ENCODE data around the gene MRPL44. TPM values are rescaled to one million over a fixed set of nuclear protein-coding genes. Genes with fewer than 3 reads are reported as not detected.

MRPL44 gene
- total and polyA plus RNA-seq, 2 of the 13 experiments (the other 11 are each of a cell fraction or from before 2014, with no cell fraction given): 38.4 to 78.0 TPM

DNA sequence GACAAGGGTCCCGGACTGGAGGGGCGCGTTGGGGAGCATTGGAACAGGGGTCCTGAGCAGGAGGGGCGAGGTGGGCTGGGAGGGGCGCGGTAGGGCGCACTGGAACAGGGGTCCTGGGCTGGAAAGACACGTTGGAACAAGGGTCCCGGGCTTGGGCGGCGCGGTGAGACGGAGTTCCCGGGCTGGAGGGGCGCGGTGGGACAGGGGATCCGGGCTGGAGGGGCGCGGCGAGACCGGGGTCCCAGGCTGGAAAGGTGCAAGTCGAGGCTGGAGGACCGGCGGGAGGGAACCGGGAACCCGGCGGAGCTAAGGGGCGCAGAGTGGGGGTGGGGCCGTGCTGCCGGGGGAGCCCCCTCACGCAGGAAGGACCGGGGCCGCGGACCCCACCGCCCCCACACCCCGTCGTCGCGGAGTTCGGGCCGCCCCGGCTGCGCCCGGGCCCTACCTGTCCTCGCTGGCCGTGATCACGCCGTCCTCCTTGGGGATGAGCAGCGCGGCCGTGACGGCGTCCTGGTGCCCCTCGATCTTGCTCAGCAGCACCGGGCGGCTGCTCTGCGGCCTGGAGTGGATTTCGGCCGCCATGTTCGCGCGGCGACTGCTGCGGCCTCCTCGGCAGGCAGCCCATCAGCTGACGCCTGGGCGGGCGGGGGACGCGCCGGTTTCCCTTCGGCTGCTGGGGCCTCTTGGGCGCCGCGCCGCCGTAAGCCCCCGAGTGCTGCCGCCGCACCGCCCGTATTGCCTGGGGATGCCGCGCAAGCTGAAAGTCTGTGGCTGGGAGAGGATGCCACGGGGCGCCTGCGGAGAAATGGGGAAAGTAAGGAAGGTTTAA, 12.3 kb upstream of the MRPL44 start, which contains the start of gene WDFY1 (continued):
- TF ChIP-seq, protein P1, sequence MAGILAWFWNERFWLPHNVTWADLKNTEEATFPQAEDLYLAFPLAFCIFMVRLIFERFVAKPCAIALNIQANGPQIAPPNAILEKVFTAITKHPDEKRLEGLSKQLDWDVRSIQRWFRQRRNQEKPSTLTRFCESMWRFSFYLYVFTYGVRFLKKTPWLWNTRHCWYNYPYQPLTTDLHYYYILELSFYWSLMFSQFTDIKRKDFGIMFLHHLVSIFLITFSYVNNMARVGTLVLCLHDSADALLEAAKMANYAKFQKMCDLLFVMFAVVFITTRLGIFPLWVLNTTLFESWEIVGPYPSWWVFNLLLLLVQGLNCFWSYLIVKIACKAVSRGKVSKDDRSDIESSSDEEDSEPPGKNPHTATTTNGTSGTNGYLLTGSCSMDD (CRISPR knock-in tag; IDR thresholded peaks at IDR 0.05): no peak
- no peak for TF ChIP-seq ZNF101 (CRISPR knock-in tag; IDR thresholded peaks at IDR 0.05; ENCODE audit: borderline replicate concordance, low read depth)
- TF ChIP-seq CREB1 (IDR thresholded peaks at IDR 0.05): no peak
- no peak for TF ChIP-seq CREB1 (CRISPR knock-in tag; IDR thresholded peaks at IDR 0.05)
- TF ChIP-seq ZNF7 (CRISPR knock-in tag; IDR thresholded peaks at IDR 0.05): no peak
- TF ChIP-seq, protein P2, sequence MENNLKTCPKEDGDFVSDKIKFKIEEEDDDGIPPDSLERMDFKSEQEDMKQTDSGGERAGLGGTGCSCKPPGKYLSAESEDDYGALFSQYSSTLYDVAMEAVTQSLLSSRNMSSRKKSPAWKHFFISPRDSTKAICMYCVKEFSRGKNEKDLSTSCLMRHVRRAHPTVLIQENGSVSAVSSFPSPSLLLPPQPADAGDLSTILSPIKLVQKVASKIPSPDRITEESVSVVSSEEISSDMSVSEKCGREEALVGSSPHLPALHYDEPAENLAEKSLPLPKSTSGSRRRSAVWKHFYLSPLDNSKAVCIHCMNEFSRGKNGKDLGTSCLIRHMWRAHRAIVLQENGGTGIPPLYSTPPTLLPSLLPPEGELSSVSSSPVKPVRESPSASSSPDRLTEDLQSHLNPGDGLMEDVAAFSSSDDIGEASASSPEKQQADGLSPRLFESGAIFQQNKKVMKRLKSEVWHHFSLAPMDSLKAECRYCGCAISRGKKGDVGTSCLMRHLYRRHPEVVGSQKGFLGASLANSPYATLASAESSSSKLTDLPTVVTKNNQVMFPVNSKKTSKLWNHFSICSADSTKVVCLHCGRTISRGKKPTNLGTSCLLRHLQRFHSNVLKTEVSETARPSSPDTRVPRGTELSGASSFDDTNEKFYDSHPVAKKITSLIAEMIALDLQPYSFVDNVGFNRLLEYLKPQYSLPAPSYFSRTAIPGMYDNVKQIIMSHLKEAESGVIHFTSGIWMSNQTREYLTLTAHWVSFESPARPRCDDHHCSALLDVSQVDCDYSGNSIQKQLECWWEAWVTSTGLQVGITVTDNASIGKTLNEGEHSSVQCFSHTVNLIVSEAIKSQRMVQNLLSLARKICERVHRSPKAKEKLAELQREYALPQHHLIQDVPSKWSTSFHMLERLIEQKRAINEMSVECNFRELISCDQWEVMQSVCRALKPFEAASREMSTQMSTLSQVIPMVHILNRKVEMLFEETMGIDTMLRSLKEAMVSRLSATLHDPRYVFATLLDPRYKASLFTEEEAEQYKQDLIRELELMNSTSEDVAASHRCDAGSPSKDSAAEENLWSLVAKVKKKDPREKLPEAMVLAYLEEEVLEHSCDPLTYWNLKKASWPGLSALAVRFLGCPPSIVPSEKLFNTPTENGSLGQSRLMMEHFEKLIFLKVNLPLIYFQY (CRISPR knock-in tag; IDR thresholded peaks at IDR 0.05; ENCODE audit: borderline replicate concordance): peak; percentile 84; the same call in 1 of the 2 replicates
- TF ChIP-seq KLF6 (CRISPR knock-in tag; IDR thresholded peaks at IDR 0.05): peak; percentile 81
- peak; percentile 92 for TF ChIP-seq RFXANK (CRISPR knock-in tag; IDR thresholded peaks at IDR 0.05)
- 0 out of 2 replicates have a peak, but pooled peaks have one; percentile 40 for TF ChIP-seq SIN3B (IDR thresholded peaks at IDR 0.05; ENCODE audit: low read length)
- peak; percentile 62 for TF ChIP-seq ZNF629 (CRISPR knock-in tag; conservative IDR thresholded peaks at IDR 0.05)
- TF ChIP-seq ZNF772 (CRISPR knock-in tag; IDR thresholded peaks at IDR 0.05): peak; percentile 95
- TF ChIP-seq SMAD1 (CRISPR knock-in tag; IDR thresholded peaks at IDR 0.05; ENCODE audit: borderline replicate concordance, low read depth): no peak; the same call in 1 of the 2 replicates
- peak; percentile 99 for TF ChIP-seq HNRNPK (IDR thresholded peaks at IDR 0.05; ENCODE audit: low read depth, low read length, poor library complexity, severe bottlenecking)
- no peak for TF ChIP-seq SMARCC2 (IDR thresholded peaks at IDR 0.05)
- 0 out of 2 replicates have a peak, but pooled peaks have one; percentile 51 for TF ChIP-seq ZNF256 (CRISPR knock-in tag; conservative IDR thresholded peaks at IDR 0.05)
- TF ChIP-seq ZNF446 (CRISPR knock-in tag; IDR thresholded peaks at IDR 0.05): peak; percentile 98; the same call in 1 of the 2 replicates
- TF ChIP-seq, protein P3, sequence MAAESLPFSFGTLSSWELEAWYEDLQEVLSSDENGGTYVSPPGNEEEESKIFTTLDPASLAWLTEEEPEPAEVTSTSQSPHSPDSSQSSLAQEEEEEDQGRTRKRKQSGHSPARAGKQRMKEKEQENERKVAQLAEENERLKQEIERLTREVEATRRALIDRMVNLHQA (CRISPR knock-in tag; IDR thresholded peaks at IDR 0.05): no peak
- TF ChIP-seq SRSF4 (IDR thresholded peaks at IDR 0.05; ENCODE audit: low read depth, low read length, poor library complexity, severe bottlenecking): peak; percentile 57
- peak; percentile 89; the same call in 1 of the 2 replicates for TF ChIP-seq NFIB (CRISPR knock-in tag; IDR thresholded peaks at IDR 0.05; ENCODE audit: borderline replicate concordance)
- TF ChIP-seq PLRG1 (conservative IDR thresholded peaks at IDR 0.05): no peak
- peak; percentile 87 for TF ChIP-seq ZNF263 (CRISPR knock-in tag; IDR thresholded peaks at IDR 0.05)
- no peak for TF ChIP-seq ZNF207 (IDR thresholded peaks at IDR 0.05; ENCODE audit: borderline replicate concordance)

All from HepG2 (cell line).